ENCODE data around the gene EMC10.
"Not testable (repeated sequence)": the region's sequence is repeated elsewhere in the genome, so short reads cannot be mapped to it uniquely, and the experiment has no call there.

Gene EMC10

DNA sequence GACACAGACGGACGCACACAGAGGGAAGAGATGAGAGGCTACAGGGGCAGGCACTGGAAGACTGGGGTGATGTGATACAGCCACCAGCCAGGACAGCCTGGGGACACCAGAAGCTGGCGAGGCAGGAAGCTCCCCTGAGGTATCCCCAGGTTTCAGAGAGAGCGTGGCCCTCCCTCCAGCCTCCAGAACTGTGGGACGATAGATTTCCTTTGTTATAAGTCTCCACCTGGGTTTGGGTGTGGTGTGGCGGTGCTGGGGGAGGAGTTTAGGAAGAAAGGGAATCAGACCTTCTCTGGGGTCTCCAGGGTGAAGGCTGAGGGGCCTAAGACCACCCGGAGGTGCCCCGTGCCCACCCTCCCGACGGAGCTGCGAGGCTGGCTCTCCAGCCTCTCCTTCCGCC is 40.1 kb downstream of the EMC10 start:
- DNase-seq = no peak

DNA sequence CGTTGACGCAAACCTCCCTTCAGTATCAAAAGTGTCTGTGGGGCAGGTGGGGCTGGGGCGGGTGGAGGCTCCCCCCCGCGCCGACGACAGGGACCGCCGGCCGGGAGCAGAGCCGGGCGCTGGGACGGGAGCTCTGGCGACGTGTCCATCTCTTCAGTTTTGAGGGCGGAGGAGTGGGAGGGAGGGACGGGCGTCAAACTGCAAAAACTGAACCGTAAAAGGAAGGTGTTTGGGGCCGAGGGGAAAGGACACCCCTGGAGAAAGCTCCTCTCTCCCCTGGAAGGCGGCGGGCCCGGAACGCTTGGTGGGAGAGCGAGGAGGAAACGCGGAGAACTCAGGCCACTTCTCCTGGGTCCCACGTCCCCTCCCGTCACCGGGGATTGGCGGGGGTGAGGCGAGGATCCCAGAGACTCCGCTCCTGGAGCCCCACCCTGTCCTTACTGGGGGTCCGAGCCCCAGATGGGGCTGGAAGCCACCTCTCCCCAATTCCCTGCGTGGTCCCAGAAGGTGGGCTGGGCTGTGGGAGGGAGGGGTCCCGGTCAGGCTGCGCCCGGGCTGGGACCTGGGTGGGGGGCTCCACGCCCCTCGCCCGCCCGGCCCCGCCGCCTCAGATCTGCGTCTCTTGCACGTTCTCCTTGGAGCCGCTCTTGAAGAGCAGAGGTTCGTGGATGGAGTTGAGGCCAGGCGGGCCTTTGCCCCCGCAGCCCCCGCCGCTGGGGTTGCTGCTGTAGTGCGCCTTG is 40.8 kb downstream of the EMC10 start:
- DNase-seq = no peak

GRCh38 chr19:50517704-50518075 is 41.4 kb downstream of the EMC10 start:
- no peak for DNase-seq

- no peak for DNase-seq
These were observed 42.0 kb downstream of the EMC10 start for GRCh38 chr19:50518091-50519005.

DNA sequence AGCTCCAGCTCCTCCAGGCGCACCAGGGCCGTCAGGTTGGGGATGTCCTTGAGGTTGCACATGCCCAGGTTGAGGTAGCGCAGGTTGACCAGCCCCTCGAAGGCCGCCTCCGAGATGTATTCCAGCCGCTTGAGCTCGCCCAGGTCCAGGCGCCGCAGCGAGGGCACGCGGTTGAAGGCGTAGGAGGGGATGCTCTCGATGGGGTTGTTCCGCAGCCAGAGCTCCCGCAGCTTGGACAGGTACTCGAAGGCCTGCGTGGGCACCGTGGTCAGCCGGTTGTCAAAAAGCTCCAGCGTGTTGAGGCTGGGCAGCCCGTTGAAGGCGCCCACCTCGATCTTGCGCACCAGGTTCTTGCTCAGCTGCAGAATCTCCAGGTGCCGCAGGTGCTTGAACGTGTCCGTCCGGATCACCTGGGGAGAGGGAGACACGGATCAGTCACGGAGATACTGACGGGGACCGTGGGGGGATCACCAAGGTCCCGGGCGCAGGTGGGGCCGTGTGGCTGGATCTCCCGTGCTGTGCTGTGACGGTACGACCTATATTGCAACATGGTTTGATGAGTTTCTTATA is 42.8 kb downstream of the EMC10 start:
- no peak for DNase-seq

DNA sequence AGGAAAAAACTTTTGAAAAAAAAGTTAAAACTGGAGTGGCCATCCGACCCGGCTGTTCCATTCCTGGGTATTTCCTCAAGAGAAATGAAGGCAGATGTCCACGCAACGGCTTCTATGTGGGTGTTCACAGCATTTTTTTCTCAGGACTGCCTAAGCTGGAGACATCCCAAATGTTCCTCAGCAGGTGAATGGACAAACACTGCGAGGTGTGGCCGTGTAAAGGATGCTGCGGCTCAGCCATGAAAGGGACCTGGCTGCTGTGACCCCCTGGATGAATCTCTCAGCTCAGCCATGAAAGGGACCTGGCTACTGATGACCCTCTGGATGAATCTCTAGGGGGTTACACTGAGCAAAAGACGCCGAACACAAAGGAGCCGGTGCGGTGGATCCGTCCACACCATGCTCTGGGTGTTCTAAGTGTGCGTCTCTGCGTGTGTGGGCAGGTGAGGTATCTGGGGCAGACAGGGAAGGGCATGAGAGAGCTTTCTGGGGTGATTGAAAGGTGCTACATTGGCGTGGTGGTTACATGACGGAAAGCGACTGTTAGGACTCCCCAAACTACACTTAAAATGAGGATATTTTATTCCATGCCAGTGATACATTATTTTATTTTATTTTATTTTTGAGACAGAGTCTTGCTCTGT is 44.6 kb downstream of the EMC10 start:
- DNase-seq = no peak

- no peak for DNase-seq
These were observed 46.6 kb downstream of the EMC10 start for GRCh38 chr19:50522881-50523280.

DNA sequence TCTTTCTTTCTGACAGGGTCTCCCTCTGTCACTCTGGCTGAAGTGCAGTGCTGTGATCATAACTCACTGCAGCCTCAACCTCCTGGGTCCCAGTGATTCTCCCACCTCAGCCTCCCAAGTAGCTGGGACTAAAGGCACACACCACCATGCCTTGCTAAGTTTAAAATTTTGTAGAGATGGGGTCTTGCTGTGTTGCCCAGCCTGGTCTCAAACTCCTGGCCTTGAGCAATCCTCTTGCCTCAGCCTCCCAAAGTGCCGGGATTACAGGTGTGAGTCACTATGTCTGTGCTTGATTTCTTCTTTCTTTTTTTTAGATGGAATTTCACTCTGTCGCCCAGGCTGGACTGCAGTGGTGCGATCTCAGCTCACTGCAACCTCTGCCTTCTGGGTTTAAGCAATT is 51.7 kb downstream of the EMC10 start:
- DNase-seq = not testable (repeated sequence)

GRCh38 chr19:50531171-50531612 is 54.9 kb downstream of the EMC10 start:
- no peak for DNase-seq

- no peak for DNase-seq
These were observed 56.6 kb downstream of the EMC10 start for GRCh38 chr19:50532952-50533351.

DNA sequence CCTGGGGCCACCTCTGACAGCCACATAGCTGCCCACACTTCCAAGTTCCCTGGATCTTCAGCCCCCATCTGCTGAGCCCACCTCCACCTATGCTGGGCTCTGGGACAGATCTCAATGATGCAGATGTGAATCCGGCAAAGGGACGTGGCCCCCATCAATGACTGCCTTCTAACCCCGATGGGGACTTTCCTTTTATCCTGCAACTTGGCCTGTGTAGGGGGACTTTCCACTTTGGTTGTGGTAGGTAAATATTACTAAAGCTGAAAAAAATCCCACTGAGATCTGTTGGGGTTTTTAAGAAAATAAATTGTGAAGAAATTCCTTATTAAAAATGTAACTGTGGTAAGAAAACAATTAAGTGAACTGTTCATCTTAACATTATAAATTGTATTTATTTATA is 58.2 kb downstream of the EMC10 start:
- no peak for DNase-seq

GRCh38 chr19:50535672-50536187 is 59.4 kb downstream of the EMC10 start:
- DNase-seq = no peak

DNA sequence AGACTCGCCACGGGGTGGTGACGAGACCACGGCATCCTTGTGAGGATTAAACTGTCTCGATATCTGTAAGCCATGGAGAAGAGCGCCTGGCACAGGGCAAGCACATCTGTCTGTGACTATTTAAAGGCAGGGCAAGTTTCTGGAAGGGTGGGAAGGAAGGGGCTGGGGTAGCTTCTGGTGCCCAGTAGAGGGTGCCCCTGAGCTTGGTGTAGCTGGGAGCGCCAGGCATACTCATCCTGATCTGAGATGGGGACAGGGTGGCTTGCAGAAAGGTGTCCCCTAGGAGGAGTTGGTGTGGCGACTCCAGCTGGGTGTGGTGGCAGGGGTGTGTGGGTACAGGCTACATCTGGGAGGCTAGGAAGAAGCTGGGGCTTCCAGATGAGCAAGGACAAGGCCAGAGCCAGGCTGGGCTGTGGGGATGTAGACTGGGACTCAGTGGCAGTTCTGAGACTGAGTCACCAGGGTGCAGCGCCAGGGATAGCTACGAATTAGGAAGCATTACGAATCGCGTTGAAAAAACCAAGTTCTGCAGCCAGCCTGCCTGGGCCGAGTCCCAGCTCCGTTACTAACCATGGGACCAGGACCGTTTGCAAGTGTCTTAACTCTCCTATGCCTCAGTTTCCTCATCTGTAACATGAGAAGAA is 60.5 kb downstream of the EMC10 start:
- DNase-seq = no peak

- no peak for DNase-seq
These were observed 61.0 kb downstream of the EMC10 start for GRCh38 chr19:50537306-50537685.

DNA sequence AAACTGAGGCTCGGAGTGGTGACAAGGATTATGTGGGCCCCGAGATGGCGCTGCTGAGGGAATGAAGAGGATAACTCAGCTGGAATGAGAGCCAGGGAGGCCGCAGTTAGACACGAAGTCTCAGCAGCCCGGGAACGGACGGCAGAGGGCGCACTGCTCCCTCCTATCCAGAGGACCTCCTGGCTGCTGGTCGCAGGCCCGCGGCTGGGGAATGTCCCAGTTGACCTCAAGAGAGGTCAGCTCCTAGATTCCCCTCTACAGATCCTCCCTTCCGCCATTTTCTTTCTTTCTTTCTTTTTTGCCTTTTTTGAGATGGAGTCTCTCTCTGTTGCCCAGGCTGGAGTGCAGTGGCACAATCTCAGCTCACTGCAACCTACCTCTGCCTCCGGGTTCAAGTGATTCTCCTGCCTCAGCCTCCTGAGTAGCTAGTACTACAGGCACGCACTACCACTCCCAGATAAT is 61.5 kb downstream of the EMC10 start:
- peak; percentile 72 for DNase-seq

All from fibroblast of skin of back (primary cell).